Hepatic stellate cell (primary cell): ENCODE measurements around the gene DPP10.
"Not testable (repeated sequence)": the region's sequence is repeated elsewhere in the genome, so short reads cannot be mapped to it uniquely, and the experiment has no call there.

Source experiments
- DNase-seq: peaks from one replicate; pipeline ENCODE4 v3.0.0; 2011; ENCODE audit warnings: low spot score

The DPP10 gene

DNA sequence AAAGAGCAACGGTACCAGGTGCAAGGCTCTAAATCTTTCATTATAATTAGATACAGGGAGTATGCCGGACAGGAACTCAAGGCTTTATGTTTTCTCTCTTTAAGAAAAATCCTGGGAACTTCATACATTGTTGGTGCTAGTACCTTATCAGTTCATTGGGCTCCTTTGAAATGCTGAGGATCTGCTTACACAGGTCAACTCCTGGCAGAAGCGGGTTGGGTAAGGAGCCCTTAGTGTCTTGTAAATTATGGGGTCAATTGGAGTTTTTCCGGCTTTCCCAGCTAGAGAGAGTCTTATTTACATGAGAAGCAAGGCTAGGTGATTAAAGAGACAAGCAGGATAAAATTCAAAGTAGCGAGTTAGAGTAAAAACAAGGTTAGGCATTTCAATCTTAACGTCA lies 998.3 kb downstream of the DPP10 start:
- not testable (repeated sequence) for DNase-seq

DNA sequence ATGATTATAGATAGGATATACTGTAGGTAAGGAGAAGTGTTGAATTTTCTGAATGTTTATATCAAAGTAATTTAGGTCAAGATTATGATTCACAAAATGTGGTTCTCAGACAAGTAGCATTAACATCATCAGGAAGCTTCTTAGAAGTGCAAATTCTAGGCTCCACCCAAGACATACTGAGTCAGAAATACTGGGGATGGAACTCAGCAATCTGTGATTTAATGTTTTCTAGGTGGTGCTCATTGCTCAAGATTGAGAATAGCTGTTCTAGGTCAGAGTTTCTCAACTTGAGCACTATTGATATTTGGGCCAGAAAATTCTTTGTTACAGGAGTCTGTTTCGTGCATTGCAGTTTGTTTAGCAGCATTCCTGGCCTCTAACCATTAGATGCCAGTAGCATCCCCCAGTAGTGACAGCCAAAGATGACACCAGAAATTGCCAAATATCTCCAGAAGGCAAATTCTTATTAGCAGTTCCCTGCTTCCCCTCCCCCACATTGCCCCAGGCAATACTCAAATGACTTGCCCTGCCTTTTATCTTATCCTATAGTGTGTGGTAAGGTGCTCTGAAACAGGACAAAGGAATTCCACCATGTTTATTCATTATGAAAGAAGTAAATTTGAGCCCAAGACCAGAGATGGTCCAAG lies 1001.2 kb downstream of the DPP10 start:
- DNase-seq = no peak

DNA sequence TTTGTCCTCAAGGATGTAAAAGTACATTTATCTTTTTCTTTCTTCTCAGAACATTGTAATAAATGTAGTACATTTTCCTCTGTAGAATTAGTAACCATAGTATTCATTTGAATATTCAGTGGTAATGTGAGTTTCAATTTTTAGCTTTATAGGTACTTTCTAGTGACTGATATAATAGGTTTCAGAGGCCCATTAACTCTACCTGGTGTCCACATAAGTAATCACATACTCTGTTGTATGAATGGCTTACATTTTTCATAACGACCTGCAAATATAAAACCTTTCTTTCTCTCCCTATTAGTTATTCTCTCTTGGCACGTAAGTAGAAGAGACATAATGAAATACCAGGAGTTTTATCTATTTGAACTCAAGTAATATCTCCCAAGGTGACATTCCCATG lies 1017.6 kb downstream of the DPP10 start:
- DNase-seq = no peak

- no peak for DNase-seq
Measured at GRCh38 chr2:115480741-115481140, 1038.3 kb downstream of the DPP10 start.

GRCh38 chr2:115481842-115482241 lies 1039.4 kb downstream of the DPP10 start:
- no peak for DNase-seq

DNA sequence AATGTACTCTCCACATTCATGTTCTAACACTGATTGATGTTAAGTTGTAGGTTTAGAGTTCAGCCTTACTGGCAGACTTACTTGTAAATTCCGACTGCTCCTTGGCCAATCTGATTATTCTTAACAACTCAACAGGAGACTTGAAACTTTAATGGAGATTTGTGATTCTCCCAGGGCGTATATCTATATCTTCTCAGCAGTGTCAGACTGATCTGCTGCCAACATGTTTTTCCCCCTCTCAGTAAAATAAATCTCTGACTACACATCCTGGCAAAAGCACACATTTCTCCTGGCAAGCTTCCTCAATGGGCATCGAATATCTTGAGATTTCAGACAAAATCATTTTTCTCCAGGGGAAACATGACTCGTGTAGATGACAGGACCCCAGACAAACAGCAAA lies 1041.2 kb downstream of the DPP10 start:
- DNase-seq = no peak

- no peak for DNase-seq
Measured at GRCh38 chr2:115484486-115484885, 1042.0 kb downstream of the DPP10 start.

GRCh38 chr2:115484983-115485382 lies 1042.5 kb downstream of the DPP10 start:
- no peak for DNase-seq

DNA sequence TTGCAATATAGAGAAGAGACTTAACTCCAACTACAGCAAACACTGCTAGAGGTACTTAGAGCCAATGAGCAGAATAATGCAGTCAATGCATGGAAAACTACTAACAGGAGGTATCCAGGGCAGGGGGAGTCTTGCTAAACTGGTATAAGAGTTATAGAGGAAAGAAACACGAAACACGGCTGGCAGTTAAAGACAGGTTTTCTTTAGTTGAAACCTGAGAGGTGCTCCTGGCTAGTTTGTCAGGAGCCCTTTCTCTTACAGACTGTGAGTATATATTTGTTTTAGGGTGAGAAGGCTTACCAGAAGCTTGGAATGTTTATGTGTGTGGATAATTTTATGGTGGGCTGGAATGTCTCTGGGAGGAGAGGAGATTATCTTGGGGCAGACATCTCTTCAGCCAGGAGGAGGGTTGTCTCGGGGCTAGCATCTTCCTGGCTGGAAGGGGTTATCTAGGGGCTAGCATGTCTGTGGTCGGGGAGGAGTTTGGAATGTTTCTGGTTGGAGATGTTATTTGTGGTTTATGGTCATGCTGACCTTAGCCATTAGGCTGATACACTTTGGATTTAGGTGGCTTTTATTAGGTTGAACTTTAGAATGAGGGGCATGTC lies 1048.8 kb downstream of the DPP10 start:
- DNase-seq = no peak

DNA sequence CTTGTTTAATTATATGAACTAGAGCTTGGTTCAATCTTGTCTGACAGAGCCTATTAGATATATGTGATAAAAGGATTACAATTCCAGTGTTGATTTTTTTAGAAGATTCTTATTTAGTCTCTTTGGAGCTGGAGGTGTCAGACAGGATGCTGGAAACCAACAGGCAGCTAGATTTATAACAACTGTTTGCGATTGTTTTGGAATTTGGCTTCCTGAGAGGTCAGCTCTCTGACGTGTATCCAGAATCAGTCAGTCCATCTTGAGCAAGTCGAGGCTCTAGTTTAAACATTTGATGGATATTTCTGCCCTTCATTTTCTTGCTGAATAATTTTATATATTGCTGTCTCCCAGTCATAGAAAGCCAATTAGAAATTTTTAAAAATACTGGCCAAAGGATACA lies 1062.9 kb downstream of the DPP10 start:
- DNase-seq = no peak

- no peak for DNase-seq
Measured at GRCh38 chr2:115520727-115521126, 1078.3 kb downstream of the DPP10 start.

GRCh38 chr2:115524452-115524851 lies 1082.0 kb downstream of the DPP10 start:
- DNase-seq = no peak

- no peak for DNase-seq
Measured at GRCh38 chr2:115529627-115530026, 1087.2 kb downstream of the DPP10 start.

DNA sequence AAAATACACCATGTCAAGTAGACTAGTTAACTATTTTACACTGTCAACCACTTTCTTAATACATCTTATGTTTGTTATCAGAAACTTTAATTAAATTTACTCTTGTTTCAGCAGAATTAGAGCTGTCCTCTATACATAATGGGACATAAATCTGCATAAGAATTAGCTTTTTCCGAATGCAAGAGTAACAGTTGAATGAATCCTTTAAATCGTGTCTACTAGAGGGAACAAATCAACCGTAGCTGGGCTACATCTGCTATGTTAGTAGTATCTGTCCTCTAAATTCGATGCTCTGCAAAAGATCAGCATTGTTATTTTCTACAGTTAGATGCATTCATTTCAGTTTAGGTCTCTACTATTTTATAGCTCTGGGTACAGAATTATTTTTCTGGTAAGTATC lies 1090.6 kb downstream of the DPP10 start:
- DNase-seq = no peak

- DNase-seq = no peak
Measured at GRCh38 chr2:115541814-115542213, 1099.4 kb downstream of the DPP10 start.

DNA sequence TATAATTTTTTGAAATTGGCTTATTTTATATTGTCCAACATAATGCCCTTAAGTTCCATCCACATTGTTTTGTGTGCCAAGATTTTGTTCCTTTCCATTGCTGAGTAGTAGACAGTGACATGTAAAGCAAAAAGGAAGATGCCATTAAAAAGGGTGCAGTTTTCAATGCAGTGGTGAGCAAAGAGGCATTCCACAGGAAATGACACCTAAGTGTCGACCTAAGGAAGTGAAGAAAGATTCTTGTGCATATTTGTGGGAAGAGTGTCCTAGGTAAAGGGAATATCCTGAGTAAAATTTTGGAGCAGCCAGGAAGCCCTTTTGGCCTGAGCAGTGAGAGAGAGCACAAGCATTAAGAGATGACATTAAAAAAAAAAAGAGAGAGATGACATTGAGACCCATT lies 1099.9 kb downstream of the DPP10 start:
- DNase-seq = no peak

- no peak for DNase-seq
Measured at GRCh38 chr2:115543024-115543423, 1100.6 kb downstream of the DPP10 start.

DNA sequence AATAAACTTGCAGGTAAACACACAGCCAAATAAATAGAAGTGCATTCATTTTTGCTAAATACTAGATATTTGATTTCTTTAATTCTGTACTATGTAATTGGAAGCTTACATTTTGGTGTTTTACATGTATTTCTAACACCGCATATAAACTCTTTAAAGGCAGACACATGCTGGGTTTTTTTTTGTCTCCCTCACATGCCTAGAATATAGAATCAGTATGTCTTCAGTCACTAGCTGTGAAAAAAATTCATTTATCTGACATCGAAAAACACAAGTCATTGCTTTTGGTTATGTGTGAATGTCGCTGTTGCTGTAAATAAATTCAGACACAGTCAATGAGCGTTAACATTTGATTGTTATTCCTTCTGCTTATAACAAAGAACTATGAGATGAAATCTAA lies 1101.0 kb downstream of the DPP10 start:
- no peak for DNase-seq

GRCh38 chr2:115549611-115550130 lies 1107.2 kb downstream of the DPP10 start:
- DNase-seq = no peak

- no peak for DNase-seq
Measured at GRCh38 chr2:115552726-115553125, 1110.3 kb downstream of the DPP10 start.

DNA sequence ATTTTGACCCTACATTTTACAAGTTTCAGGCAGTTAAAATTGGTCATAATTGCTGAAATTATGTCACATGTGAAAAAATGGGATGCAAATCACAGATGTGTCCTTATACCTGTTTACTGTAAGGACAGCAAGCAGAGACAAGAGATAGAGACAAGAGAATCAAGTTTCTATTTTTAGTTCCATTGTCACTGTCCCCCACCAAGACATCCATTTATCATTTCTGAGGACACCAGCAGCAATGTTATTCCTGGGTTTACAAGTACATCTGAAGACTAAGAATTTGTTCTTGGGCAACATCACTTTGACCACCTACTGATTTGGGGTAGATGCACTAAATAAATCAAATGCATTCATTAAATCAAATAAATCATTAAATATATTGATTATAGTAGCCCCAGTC lies 1111.7 kb downstream of the DPP10 start:
- no peak for DNase-seq

- no peak for DNase-seq
Measured at GRCh38 chr2:115558725-115559124, 1116.3 kb downstream of the DPP10 start.

DNA sequence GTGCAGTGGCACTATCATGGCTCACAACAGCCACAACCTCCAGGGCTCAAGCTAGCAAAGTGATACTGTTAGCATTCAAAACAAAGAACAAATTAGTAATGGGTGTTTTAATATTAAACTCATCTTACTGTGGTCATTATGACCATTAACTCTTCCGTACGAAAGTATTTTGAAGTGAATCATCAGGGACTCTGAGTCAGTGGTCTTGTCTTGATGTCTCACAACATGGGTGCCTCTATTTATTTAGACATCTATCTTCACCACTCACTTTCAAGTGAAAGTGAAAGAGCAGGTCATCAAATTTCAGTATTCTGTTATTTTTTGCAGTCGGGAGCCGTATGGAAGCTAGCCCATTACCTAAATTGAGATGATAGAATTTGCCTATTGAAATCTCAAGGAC lies 1118.2 kb downstream of the DPP10 start:
- DNase-seq = no peak

DNA sequence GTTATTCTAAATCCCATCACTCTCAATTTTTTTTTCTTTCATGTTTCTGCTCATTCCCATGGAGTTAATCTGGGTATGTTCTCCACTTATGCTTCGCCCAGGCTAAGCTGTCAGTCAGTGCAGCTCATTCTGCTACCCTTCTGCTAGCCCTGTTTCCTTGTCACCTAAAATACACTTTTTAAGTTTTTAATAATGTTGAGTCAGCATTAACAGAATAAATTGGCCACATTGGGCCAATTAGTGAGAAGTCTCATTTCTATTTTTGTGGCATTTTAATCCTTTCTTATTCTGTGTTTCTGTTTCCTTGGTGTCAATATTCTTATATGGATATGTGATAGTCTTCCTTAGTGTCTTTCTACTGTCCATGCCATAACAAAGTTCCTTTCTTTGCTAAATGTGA lies 1126.2 kb downstream of the DPP10 start:
- DNase-seq = no peak
